ENCODE data around the gene KIN.

DNA sequence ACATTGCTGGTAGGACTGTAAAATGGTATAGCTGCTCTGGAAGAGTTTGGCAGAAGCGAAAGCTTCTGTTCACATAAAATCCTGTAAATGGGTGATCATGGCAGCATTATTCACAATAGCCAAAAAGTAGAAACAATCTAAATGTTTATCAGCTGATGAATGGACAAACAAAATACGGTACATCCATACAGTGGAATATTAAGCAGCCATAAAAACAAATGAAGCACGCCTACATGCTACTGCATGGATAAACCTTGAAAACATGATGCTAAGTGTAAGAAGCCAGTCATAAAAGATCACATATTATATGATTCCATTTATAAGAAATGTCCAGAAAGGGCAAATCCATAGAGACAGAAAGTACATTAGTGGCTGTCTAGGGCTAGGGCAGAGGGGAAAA lies 32.7 kb downstream of the KIN start:
- TF ChIP-seq CTCF (conservative IDR thresholded peaks at IDR 0.05) (no peak), ZFX (IDR thresholded peaks at IDR 0.05) (no peak)

All from C4-2B (cell line).